Measurements from ENCODE around the gene HEATR1. TPM values are rescaled to one million over a fixed set of nuclear protein-coding genes. Genes with fewer than 3 reads are reported as not detected.

HEATR1 gene
- total RNA-seq, 4 donors from 2014 or later: 23.0 to 37.5 (median 25.5) TPM

DNA sequence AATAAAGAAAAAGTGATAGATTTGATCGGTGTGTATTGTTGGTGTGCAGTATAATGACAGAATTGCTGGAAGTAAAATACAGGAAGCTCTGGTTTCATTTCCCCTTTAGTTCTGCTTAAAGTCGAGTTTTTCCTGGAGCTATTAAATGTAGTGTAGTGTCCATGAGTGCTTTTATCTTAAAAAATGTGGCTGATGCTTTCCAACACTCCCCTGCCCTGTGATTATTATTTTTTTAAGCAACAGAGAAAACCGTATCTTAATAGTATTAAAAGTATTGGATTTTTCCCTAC lies 79.5 kb downstream of the HEATR1 start:
- peak overlapping the region in 2 of 3 donors; percentile 75 to 94 for H3K27ac ChIP-seq
- TF ChIP-seq POLR2A (IDR thresholded peaks at IDR 0.05): no peak
- TF ChIP-seq CTCF (IDR thresholded peaks at IDR 0.05): no peak
- no peaks in the 10 kb centered on the region for H3K9me3 ChIP-seq

DNA sequence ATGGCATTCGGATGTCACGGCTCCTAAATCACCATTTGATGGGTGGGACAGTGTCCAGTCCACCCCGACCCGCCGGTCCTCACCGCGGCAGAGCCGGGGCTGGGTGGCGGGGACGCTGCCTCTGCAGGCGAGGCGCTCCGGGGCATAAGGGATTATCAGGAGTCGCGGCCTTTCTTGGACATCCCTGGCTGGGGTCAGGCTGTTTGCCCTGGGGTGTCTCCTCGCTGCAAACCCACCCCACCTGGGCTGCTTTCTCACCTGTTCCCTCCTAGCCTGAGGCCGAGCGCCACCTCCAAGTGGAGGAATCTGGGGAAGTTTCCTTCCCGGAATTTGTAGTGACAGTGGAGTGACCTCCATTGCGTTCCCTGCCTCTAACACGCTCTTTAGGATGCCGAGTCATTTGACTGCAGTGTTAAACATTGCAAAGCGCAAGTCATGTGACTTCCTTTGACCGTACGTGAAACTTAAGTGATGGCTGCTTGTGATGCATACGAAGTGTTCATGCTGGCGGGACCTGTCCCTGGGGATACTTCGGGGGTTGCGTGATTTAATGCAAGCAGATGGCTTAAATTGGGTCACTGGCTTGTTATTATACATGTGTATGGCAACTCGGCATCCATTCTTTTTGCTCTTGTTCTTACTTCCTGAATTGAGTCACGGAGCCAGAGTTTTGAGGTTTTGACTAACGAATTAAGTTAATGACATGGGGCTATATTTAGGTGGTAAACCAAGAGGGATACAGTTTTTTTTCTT lies 80.0 kb downstream of the HEATR1 start:
- Histone ChIP-seq H3K27me3 (no peaks in the 10 kb centered on the region), H3K27ac (peak overlapping the region; percentile 52 to 94 (median 75)), H3K9me3 (no peaks in the 10 kb centered on the region), H3K4me3 (replicated peaks in 1 of 3) (peak overlapping the region; percentile 49 to 95 (median 63)), H3K4me1 (peaks cover 6 to 15% of the 10 kb centered on the region in 2 donors), H3K36me3 (peaks cover 0 to 11% of the 10 kb centered on the region in 2 donors)
- TF ChIP-seq POLR2A (IDR thresholded peaks at IDR 0.05) (peak in 1 of 2 donors; percentile 2), CTCF (IDR thresholded peaks at IDR 0.05) (no peak)
- WGBS, 2 donors: 1% methylated on average over 18 to 26 of the region's 32 CpGs
- intact Hi-C loops (cut with DNase I): loop anchor here (10.0 kb wide), 1 partner anchor 420 kb away; no protein-coding TSS in a partner anchor
- peak in 1 of 2 donors; percentile 42 for DNase-seq

More for the DNA sequence above, 79.5 kb downstream of the HEATR1 start:
- 14 to 16% methylated on average over 3 of the region's 3 CpGs for WGBS, 2 donors
- intact Hi-C loops (cut with DNase I): loop anchor here (10.0 kb wide), 1 partner anchor 420 kb away; no protein-coding TSS in a partner anchor
- no peaks in the 10 kb centered on the region for H3K27me3 ChIP-seq
- H3K4me1 ChIP-seq: peaks cover 6 to 15% of the 10 kb centered on the region in 2 donors
- H3K4me3 ChIP-seq (replicated peaks in 1 of 3): peak overlapping the region in 2 of 3 donors; percentile 49 to 63
- DNase-seq: no peak
- peaks cover 0 to 11% of the 10 kb centered on the region in 2 donors for H3K36me3 ChIP-seq

GRCh38 chr1:236523704-236524141 lies 80.6 kb downstream of the HEATR1 start, which contains the start of gene LGALS8:
LGALS8 (plus strand) TSS chr1:236523982; CDS start chr1:236526071, 2,089 bp downstream.
- Histone ChIP-seq H3K4me3 (replicated peaks in 1 of 3) (peak within 1 kb of the TSS; percentile 49 to 95 (median 63)), H3K4me1 (peaks cover 6 to 15% of the 10 kb centered on the region in 2 donors), H3K27me3 (no peaks in the 10 kb centered on the region), H3K36me3 (peaks cover 0 to 11% of the 10 kb centered on the region in 2 donors), H3K27ac (peak within 1 kb of the TSS; percentile 52 to 94 (median 75)), H3K9me3 (no peaks in the 10 kb centered on the region)
- TF ChIP-seq POLR2A (IDR thresholded peaks at IDR 0.05) (peak; percentile 23 to 59), CTCF (IDR thresholded peaks at IDR 0.05) (peak in 1 of 6 experiments; percentile 8)
- intact Hi-C loops (cut with DNase I): loop anchor here (10.0 kb wide), 1 partner anchor 419 kb away; no protein-coding TSS in a partner anchor
- 0 to 3% methylated on average over 9 to 15 of the region's 35 CpGs for WGBS, 2 donors
- peak; percentile 90 to 94 for DNase-seq

- peak overlapping the region; percentile 52 to 94 (median 75) for H3K27ac ChIP-seq
- intact Hi-C loops (cut with DNase I): loop anchor here (10.0 kb wide), 1 partner anchor 418 kb away; no protein-coding TSS in a partner anchor
- H3K36me3 ChIP-seq: peaks cover 0 to 11% of the 10 kb centered on the region in 2 donors
- DNase-seq: peak; percentile 54 to 64
- WGBS, 2 donors: 13 to 15% methylated on average over 23 to 26 of the region's 26 CpGs
- no peaks in the 10 kb centered on the region for H3K9me3 ChIP-seq
- no peak for TF ChIP-seq CTCF (IDR thresholded peaks at IDR 0.05)
- TF ChIP-seq POLR2A (IDR thresholded peaks at IDR 0.05): no peak
- peaks cover 6 to 15% of the 10 kb centered on the region in 2 donors for H3K4me1 ChIP-seq
- peak overlapping the region; percentile 49 to 95 (median 63) for H3K4me3 ChIP-seq (replicated peaks in 1 of 3)
- H3K27me3 ChIP-seq: no peaks in the 10 kb centered on the region
These were observed 81.2 kb downstream of the HEATR1 start for GRCh38 chr1:236522937-236523703.

Data from thyroid gland (tissue), 4 donors.